OCI-LY1 (cell line): ENCODE measurements around the gene STAMBPL1.

Source experiments
- H2AFZ ChIP-seq: fragments of 200-600 bp; sonication (generic), shearing (Covaris generic); 2 replicates; pipeline ENCODE4 v1.6.0; 2014; ENCODE audit warnings: antibody characterized with exemption, mild to moderate bottlenecking, low read length
- H3F3A ChIP-seq: fragments of 200-600 bp; sonication (generic), shearing (Covaris generic); 2 replicates; pipeline ENCODE4 v1.6.0; 2014; ENCODE audit warnings: mild to moderate bottlenecking, antibody characterized with exemption, low read length, moderate library complexity; ENCODE audit not compliant: insufficient read depth
- H3K27ac ChIP-seq: fragments of 200-600 bp; sonication (generic); 2 replicates; pipeline ENCODE4 v1.5.1; 2014; ENCODE audit warnings: low read length, mixed run types, mild to moderate bottlenecking, low read depth; ENCODE audit not compliant: poor library complexity, severe bottlenecking
- H3K27me3 ChIP-seq: fragments of 200-600 bp; sonication (generic); 2 replicates; pipeline ENCODE4 v1.6.0; 2014; ENCODE audit warnings: antibody characterized with exemption, mild to moderate bottlenecking, low read length, moderate library complexity; ENCODE audit not compliant: insufficient read depth
- H3K36me3 ChIP-seq: fragments of 200-600 bp; sonication (generic); 2 replicates; pipeline ENCODE4 v1.6.1; 2014; ENCODE audit warnings: mild to moderate bottlenecking, antibody characterized with exemption, low read length, moderate library complexity, mixed read lengths; ENCODE audit not compliant: insufficient read depth
- H3K4me1 ChIP-seq: fragments of 200-600 bp; sonication (generic); 2 replicates; pipeline ENCODE4 v1.5.1; 2014; ENCODE audit warnings: mild to moderate bottlenecking, low read length, moderate library complexity; ENCODE audit not compliant: insufficient read depth, severe bottlenecking
- H3K4me2 ChIP-seq: fragments of 200-600 bp; sonication (generic), shearing (Covaris generic); 2 replicates; pipeline ENCODE4 v1.6.1; 2014; ENCODE audit warnings: low read length
- H3K4me3 ChIP-seq: fragments of 200-600 bp; sonication (generic); 2 replicates; pipeline ENCODE4 v1.5.1; 2014; ENCODE audit warnings: low read length, low read depth, mild to moderate bottlenecking, mixed read lengths; ENCODE audit not compliant: poor library complexity, severe bottlenecking
- H3K79me2 ChIP-seq: fragments of 200-600 bp; shearing (Covaris generic); 2 replicates; pipeline ENCODE4 v1.6.1; 2016; ENCODE audit warnings: mixed run types, low read length, mixed read lengths; ENCODE audit not compliant: insufficient read depth
- H3K9ac ChIP-seq: fragments of 200-600 bp; sonication (generic), shearing (Covaris generic); 2 replicates; pipeline ENCODE4 v1.6.1; 2014; ENCODE audit warnings: mild to moderate bottlenecking, low read length, mixed read lengths
- H3K9me2 ChIP-seq: fragments of 200-600 bp; sonication (generic), shearing (Covaris generic); 2 replicates; pipeline ENCODE4 v1.6.1; 2014; ENCODE audit warnings: low read depth, mild to moderate bottlenecking, low read length, mixed read lengths
- H3K9me3 ChIP-seq: fragments of 200-600 bp; shearing (Covaris generic); 2 replicates; pipeline ENCODE4 v1.6.1; 2014; ENCODE audit warnings: low read length, mixed read lengths
- H4K20me1 ChIP-seq: fragments of 200-600 bp; sonication (generic), shearing (Covaris generic); 2 replicates; pipeline ENCODE4 v1.6.0; 2016; ENCODE audit warnings: mild to moderate bottlenecking, low read length; ENCODE audit not compliant: insufficient read depth
- EZH2 ChIP-seq: fragments of 200-600 bp; sonication (generic), shearing (Covaris generic); IDR thresholded peaks from 2 replicates; pipeline ENCODE4 v1.8.0; 2017; ENCODE audit warnings: borderline replicate concordance, mixed run types, mild to moderate bottlenecking, antibody characterized with exemption, low read length, moderate library complexity, mixed read lengths
- TF ChIP-seq, protein P1 (sequence below): fragments of 200-600 bp; sonication (generic), shearing (Covaris generic); IDR thresholded peaks from 2 replicates; pipeline ENCODE4 v1.5.1; 2017; ENCODE audit warnings: mild to moderate bottlenecking, antibody characterized with exemption, low read length, moderate library complexity, mixed read lengths

STAMBPL1 gene

GRCh38 chr10:88920986-88921593 is 41.0 kb downstream of the STAMBPL1 start:
- Histone ChIP-seq H3K27ac (no peak overlapping the region), H3K9me3 (no peaks in the 10 kb centered on the region)
- TF ChIP-seq, protein P1, sequence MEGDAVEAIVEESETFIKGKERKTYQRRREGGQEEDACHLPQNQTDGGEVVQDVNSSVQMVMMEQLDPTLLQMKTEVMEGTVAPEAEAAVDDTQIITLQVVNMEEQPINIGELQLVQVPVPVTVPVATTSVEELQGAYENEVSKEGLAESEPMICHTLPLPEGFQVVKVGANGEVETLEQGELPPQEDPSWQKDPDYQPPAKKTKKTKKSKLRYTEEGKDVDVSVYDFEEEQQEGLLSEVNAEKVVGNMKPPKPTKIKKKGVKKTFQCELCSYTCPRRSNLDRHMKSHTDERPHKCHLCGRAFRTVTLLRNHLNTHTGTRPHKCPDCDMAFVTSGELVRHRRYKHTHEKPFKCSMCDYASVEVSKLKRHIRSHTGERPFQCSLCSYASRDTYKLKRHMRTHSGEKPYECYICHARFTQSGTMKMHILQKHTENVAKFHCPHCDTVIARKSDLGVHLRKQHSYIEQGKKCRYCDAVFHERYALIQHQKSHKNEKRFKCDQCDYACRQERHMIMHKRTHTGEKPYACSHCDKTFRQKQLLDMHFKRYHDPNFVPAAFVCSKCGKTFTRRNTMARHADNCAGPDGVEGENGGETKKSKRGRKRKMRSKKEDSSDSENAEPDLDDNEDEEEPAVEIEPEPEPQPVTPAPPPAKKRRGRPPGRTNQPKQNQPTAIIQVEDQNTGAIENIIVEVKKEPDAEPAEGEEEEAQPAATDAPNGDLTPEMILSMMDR, result no peak
- TF ChIP-seq EZH2, result no peak

GRCh38 chr10:88922041-88922440 is 42.0 kb downstream of the STAMBPL1 start:
- no peak overlapping the region for H3K9ac ChIP-seq
- H3K36me3 ChIP-seq, result no peaks in the 10 kb centered on the region
- H3K9me3 ChIP-seq, result no peaks in the 10 kb centered on the region
- H3K4me2 ChIP-seq, result no peak overlapping the region
- no peaks in the 10 kb centered on the region for H3K9me2 ChIP-seq
- H3K27ac ChIP-seq, result no peak overlapping the region
- no peaks in the 10 kb centered on the region for H3K79me2 ChIP-seq
- H3F3A ChIP-seq, result no peaks in the 10 kb centered on the region
- H3K27me3 ChIP-seq, result no peaks in the 10 kb centered on the region
- no peaks in the 10 kb centered on the region for H3K4me1 ChIP-seq
- TF ChIP-seq, protein P1, result no peak
- no peak for TF ChIP-seq EZH2
- no peak overlapping the region for H2AFZ ChIP-seq
- H3K4me3 ChIP-seq, result no peak overlapping the region
- H4K20me1 ChIP-seq, result no peaks in the 10 kb centered on the region

More at GRCh38 chr10:88920986-88921593, 41.0 kb downstream of the STAMBPL1 start:
- no peaks in the 10 kb centered on the region for H3K27me3 ChIP-seq
- H3F3A ChIP-seq, result no peaks in the 10 kb centered on the region
- H3K4me3 ChIP-seq, result no peak overlapping the region
- H3K4me1 ChIP-seq, result no peaks in the 10 kb centered on the region
- no peak overlapping the region for H2AFZ ChIP-seq
- no peaks in the 10 kb centered on the region for H4K20me1 ChIP-seq
- no peaks in the 10 kb centered on the region for H3K36me3 ChIP-seq
- H3K9ac ChIP-seq, result no peak overlapping the region
- H3K9me2 ChIP-seq, result no peaks in the 10 kb centered on the region
- H3K79me2 ChIP-seq, result no peaks in the 10 kb centered on the region
- H3K4me2 ChIP-seq, result no peak overlapping the region

GRCh38 chr10:88923520-88923919 is 43.5 kb downstream of the STAMBPL1 start:
- Histone ChIP-seq H3K9me3 (no peaks in the 10 kb centered on the region), H3K9me2 (no peaks in the 10 kb centered on the region), H3K4me1 (no peaks in the 10 kb centered on the region), H3K4me2 (no peak overlapping the region), H3K36me3 (no peaks in the 10 kb centered on the region), H3K4me3 (no peak overlapping the region), H3K27me3 (no peaks in the 10 kb centered on the region), H4K20me1 (no peaks in the 10 kb centered on the region), H2AFZ (no peak overlapping the region), H3F3A (no peaks in the 10 kb centered on the region), H3K27ac (no peak overlapping the region), H3K9ac (no peak overlapping the region), H3K79me2 (no peaks in the 10 kb centered on the region)
- TF ChIP-seq, protein P1, result no peak
- TF ChIP-seq EZH2, result no peak
